Amygdala (tissue), 56 donors: ENCODE measurements around the gene KLK7.

Source experiments
- DNase-seq, 56 donors: peaks; one replicate each; lab custom pipeline; 2025; lab: John Stamatoyannopoulos, UW

KLK7 gene

DNA sequence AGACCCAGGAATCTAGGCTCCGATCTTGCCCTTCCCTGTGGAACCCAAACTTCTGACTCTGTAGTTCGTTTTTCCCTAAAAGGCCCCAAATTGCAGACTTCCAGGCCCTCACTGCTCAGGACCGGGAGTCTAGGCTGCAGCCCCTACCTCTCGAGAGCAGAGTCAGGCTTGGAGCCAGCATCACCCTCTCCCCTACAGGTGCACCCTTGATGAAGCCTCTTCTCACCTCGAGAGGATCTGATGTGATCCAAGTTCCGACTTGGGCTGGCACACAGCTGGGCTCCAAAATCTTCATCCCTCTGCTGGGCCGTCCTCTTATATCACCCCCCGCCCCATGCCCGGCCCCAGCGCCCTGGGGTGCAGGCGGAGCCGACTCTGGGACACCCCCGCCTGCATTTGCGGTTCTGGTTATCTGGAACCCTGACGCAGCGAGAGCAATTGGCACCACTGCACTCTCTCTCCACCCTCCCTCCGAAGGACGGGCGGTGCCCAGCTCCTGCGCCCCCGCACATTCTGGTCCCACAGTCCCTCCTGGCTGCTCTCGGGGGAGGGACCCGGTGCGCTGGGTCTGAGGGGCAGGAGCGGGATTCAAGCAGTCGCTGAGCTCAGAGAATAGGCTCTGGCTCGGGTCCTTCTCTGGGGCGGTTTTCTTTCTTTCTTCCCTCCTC lies at the start of gene KLK7:
Gene KLK7 (minus strand): TSS at position 293 of the 668 bp plus-strand sequence. CDS start 1,518 bp downstream, outside the sequence.
- peak in 3 of 56 donors; percentile 10 to 18 (median 13) for DNase-seq

- no peak for DNase-seq
Measured at GRCh38 chr19:51031880-51032225, 48.1 kb upstream of the KLK7 start.

DNA sequence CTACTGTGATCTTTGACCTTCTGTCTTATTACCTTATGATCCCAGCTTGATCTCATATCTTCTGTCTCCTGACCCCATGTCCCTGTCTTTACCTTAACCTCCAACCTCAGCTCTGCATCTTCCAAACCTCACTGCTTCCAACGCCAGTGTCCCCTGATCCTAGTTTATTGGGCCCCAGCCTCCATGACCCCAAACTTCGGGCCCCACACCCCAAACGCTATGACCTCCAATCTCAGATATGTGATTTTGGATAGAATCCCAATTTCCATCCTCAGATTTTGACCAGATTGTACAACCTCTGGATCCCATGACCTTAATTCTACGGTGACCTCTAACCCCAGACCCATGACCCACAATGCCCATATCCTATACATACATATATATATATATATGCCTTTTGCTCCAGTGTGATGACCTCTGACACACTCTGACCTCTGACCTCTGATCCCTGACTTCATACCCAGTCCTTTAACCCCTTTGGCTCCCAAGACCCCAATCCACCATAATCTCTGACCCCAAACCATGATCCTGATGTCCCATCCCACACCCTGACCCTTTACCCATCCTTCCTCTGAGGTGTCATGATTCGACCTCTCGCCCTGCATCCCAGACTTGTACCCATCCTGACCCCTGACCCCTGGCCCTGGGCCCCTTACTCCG lies 47.6 kb upstream of the KLK7 start:
- no peak for DNase-seq

- DNase-seq = no peak
Measured at GRCh38 chr19:51030631-51031030, 46.9 kb upstream of the KLK7 start.

DNA sequence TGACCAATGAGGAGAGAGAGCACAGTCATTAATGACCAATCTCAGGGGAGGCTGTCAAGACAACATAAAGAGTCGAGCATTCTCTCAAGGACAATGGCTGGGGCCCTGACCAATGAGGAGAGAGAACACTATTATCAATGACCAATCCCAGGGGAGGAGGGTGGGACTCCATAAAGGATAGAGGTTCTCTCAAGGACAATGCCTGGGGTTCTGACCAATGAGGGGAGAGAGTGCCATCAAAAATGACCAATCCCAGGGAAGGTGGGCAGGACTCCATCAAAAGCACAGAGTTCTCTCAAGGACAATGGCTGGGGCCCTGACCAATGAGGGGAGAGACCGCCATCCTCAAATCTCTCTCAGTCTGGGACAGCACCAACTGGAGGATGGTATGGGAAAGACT lies 46.0 kb upstream of the KLK7 start:
- DNase-seq = no peak

- no peak for DNase-seq
Measured at GRCh38 chr19:51027873-51028272, 44.2 kb upstream of the KLK7 start.

DNA sequence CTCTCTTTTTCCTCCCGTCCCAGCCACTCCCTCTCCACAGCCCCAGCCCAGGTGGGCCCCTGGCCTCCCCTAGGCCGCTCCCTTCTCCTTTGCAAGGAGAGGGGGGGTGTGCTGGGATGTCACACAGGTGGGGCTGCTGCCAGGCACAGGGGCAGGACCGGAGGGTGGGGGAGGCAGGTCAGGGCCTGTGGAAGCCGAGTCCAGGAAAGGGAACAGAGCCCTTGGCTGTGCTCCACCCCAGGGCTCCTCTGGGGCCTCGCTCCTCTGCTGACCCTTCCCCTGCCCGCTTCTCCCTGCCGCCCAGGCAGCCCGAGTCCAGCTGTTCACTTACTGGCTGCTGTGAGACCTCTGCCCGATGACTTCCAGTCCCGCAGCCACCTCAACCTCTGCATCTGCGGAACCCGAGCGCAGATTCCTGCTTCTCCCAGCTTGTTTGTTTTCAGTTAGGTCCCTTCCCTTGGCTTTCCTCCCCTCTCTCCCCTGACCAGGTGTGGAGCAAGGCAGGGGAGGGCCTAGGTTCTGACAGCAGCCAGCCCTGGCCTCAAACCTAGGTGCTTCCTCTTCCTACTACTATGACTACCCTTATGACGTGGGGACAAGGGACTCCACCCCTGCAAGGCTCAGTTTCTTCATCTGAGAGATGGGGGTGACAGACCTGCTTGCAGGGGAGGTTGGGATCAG lies 43.5 kb upstream of the KLK7 start:
- DNase-seq = no peak

DNA sequence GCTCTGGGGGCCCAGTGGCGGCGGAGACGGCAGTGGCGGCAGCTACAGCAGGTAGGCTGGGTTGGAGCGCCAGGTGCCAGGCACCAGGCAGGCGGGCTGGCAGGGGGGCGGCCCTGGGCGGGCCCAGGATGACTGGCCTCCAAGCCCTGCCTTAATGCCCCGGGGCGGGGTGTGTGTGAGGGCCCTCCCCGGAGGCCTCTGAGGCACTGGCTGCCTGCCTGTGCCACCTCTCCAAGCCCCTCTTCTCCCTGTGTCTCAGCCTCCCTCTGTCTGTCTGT lies 42.8 kb upstream of the KLK7 start, which contains the start of gene KLK11:
Gene KLK11 (minus strand): TSS at position 63 of the 278 bp plus-strand sequence. CDS start 985 bp downstream, outside the sequence.
- no peak for DNase-seq

DNA sequence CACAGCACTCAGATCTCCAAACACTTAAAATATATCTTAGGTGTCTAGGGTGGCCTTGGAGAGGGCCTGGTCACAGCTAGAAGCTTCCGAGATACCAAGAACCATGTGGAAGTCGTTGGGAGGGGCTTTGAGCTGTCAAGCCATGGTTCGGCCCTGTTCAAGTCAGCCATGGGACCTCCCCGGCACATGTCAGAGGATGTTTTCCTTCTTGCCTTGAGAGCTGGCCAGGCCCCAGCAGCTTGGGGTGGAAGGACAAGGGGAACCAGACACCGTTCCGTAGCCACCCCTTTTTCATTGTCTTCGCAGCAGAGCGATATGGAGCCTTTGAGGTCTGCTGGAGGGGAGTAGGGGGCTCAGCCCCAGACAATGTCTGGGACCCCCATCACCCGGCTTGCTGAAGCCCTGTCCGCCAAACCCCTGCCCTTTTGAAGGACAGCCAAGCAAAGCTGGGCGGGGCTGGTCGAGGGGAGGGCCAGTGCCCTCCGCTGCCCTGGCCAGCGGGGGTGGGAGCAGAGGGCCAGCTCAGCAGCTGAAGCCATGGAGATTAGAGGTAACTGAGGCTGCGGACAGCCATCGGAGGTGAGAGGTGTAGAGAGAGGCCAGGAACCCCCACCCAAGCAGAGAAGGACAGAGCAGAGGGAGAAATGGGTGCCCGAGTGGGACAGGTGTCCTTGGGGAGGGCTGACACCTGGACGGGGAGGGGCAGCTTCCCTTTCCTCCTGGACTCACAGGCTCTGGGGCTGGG lies 42.3 kb upstream of the KLK7 start:
- no peak for DNase-seq

DNA sequence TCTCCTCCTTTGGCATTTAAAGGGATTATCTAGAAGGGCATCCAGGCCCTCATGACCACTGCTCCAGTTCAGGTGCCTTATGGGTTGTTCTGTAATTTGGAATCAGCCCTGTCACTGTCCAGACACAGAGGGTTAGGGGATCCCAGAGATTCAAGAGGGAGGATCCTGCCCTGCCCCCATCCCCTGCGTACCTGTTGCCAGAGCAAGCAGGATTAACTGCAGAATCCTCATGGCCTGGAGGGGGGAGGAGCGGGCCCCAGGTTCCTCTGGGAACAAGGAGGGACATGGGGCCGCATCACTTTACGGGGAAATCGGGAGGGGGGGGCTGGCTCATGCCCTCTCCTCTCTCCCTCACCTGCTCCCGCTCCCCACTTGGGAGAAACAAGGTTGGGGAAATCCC lies 41.7 kb upstream of the KLK7 start:
- no peak for DNase-seq

- no peak for DNase-seq
Measured at GRCh38 chr19:51024924-51025323, 41.2 kb upstream of the KLK7 start.

DNA sequence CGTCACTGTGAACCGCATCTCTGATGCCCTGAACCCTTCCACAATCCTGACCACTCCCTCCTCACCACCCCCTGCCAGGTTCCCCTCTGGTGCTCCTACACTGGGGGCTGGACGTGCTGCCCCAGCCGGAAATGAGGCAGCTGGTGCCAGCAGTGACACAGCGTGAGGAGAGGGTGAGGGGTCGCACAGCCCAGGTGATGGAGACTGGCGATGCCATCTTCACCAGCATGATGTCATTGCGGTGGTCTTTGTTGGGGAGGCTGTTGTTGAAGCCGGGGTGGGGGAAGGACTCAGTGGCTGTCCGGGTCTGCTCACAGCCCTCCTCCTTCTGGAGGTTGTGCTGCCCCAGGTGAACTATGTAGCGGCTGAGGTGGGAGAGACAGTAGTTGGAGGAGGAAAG lies 40.2 kb upstream of the KLK7 start:
- DNase-seq = no peak

DNA sequence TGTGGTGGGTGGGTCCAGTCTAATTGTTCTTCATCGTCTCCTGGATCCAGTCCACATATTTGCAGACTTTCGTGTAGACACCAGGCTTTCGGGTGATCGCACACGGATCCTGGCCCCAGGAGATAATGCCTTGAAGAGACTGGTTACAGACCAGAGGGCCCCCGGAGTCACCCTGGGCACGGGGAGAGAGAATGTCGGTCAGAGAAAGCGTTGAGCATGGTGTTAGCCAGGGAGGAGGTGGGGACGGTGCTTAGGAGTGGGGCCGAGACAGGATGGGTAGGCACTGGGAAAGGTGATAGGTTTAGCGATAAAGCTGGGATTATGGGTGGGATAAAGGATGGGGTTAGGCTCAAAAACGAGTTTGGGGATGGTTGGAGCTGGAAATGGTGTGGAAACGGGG lies 38.8 kb upstream of the KLK7 start:
- no peak for DNase-seq

DNA sequence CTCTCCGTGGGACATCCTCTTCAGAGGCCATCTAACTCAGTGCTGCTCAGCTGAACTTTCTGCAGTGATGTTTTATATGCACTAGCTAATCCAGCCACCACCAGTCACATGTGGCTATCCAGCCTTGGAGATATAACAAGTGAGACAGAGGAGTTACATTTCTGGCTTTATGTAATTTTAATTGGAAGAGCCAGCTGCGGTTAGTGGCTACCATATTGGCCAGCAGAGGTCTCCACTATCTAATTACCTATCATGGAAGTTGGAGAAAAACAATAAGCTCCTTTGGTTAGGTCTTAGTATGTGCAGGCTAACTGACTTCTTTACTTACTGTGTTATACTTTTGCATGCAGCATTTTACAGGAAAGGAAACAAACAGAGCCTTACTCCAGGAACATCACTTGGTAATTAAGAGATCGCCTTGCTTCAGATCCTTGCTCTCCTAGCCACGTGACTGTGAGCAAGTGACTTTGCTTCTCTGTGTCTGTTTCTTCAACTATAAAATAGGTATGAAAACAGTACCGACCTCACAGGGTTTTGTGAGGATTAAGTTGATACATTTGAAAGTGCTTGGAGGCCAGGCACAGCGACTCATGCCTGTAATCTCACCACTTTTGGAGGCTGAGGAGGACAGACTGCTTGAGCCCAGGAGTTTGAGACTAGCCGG lies 37.4 kb upstream of the KLK7 start:
- peak in 6 of 56 donors; percentile 3 to 45 (median 8) for DNase-seq

DNA sequence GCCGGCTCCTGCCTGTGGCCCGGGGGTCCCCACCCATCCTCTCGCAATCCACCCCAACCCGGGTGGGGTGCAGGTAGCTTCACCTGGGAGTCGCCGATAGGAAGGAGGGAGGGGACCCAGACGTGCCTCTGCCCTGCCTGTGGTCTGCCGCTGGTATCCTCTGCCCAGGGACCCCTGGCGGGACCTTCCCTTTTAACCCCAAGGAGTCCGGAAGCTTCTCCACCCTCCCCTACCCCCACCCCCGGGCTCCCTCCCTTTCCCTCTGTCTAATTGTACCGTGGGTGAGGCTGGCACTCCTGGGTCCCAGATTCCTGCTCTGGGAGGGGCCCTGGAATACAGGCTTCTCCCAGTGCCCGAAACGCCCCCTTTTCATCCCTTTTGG lies 35.8 kb upstream of the KLK7 start, which contains the start of gene KLK10:
Gene KLK10 (minus strand): TSS at position 166 of the 382 bp plus-strand sequence. CDS start 579 bp downstream, outside the sequence.
- no peak for DNase-seq

DNA sequence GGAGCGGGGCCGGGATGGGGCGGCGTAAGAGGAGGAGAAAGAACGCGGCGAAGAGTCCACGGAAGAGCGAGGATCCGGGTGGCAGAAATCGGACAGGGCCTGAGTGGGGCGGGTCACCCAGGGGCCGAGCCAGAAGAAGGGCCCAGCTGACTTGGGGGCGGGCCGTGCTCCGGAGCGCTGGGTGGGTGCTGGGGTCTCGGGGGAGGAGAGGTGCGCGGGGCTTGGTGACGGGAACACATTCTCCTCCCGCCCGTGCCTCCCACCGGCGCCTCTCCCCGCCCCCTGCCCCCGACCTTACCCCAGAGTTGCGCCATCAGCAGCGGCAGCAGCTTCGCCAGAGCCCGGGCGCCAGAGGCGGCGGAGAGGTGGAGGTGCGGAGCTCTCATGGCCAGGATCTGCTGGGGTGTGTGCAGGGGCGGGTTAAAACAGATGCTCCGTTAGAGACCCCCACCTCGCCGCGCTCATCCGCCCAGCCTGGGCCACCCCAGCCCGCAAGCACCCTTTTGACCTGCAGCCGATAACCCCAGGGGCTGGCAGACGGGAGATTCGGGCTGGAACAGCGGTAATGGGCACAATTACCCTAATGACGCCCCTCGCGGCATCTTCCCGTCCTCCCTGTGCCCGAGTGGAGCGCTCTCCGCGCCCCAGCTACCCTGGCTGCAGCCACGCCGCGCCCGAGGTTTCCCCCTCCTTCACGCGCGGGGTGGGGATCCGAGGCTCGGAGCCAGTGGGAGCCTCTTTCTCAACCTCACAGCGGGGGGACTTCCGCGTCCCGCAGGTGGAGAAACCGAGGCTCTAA lies 35.2 kb upstream of the KLK7 start:
- peak in 2 of 56 donors; percentile 5 to 11 for DNase-seq

DNA sequence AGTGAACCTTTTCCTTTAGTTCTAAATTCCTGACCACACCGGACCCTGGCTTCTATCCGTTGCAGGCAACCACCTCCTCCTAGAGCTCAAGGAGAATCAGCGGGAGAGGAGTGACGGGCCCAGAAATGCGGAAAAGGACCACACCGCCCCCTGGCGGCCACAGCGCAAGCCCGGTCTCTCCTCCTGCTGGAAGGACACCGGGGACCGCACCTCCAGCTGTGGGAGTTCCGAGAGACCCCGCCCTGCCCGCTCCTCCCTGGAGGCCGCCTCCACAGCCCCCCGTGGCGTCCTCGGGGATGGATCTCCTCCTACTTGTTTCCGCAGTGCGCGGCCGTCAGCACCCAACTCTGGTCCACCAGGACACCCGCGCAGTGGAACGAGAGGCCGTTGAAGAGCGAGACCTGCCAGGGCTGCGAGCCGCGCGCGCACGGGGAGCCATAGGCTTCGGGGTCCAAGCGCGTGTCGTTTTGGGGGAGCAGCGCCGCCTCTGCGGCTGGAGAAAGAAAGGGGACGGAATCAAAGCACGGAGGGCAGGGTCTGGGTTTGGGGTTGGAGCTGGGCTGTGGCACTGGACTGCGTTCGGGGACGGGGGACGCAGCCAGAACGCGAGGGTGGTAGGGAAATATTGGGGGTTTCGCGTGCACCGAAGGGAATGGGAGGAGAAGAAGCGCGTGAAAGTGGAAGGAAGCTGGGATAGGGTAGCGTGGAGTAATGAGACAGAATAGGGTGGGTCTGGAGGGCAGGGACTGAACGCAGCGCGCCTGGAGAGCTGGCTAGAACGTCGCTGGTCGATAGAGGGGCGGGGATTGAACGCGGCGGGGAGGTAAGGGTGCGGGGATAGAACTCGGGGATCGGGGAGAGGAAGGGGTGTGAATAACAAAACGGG lies 33.3 kb upstream of the KLK7 start:
- DNase-seq = peak in 50 of 56 donors; percentile 3 to 81 (median 40)

DNA sequence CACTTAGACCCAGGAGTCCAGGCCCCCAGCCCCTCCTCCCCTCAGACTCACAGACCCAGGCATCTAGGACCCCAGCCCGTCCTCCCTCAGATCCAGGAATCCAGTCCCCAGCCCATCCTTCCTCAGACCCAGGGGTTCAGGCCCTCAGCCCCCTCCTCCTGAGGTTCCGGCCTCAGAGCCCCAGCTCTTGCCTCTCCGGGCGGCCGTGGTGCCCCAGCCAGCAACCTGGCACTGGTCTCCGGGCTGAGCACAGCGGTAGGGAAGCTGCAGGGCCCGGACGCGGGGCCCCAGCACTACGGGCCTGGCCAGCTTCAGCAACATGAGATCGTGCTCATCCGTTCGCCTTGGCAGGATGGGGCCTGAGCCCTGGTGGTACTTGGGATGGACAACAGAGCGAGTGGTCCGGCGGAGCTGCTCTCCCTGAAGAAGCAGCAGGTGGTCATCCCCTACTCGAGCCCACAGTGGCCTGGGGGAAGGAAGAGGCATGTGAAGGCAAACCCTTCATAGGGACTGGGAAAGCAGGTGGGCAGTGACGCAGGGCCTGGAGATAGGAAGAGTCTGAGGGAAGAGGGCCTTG lies 32.1 kb upstream of the KLK7 start:
- no peak for DNase-seq
